EL (cell line): Measurements from ENCODE around the gene CDH22.

ENCODE experiments used
- DNase-seq: peaks from one replicate; pipeline ENCODE4 v3.0.0-alpha.2; 2016

CDH22 gene

DNA sequence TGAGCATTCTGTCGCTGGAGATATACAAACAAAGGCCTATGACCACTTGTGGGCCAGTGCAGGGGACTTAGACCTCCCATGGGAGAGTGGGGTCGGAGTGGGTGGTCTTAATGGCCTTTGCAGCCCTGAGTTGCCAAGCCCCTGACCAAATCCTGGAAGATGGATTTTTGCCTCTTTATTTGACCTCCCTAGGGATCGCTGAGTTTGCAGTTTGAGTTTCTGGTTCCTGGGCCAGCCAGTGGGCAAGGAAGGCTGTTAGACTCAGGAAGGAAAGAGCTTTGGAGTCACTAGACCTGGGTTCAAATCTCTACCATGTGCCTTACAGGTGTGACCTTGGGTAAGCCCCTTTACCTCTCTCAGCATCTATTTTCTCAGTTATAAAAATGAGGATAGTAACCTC lies 96.0 kb downstream of the CDH22 start:
- no peak for DNase-seq

DNA sequence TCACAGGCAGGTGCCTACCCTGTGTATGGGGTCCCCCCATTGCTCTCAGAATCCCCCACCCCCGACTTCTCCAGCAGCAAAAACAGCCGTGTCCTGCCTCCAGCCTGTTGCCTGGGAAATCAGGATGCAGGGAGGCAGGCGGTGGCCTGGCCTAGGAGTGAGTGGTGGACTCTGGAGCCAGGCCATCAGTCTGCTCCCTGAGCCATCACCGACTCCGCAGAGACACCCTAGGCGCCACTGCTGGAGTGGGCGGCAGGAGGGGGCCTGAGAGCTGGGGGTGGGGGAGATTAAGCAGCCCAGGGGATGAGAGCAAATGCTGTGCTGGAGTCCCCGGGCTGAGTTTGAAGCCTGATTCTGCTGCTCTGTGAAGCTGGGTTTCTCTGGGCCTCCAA lies 97.0 kb downstream of the CDH22 start:
- DNase-seq = no peak

DNA sequence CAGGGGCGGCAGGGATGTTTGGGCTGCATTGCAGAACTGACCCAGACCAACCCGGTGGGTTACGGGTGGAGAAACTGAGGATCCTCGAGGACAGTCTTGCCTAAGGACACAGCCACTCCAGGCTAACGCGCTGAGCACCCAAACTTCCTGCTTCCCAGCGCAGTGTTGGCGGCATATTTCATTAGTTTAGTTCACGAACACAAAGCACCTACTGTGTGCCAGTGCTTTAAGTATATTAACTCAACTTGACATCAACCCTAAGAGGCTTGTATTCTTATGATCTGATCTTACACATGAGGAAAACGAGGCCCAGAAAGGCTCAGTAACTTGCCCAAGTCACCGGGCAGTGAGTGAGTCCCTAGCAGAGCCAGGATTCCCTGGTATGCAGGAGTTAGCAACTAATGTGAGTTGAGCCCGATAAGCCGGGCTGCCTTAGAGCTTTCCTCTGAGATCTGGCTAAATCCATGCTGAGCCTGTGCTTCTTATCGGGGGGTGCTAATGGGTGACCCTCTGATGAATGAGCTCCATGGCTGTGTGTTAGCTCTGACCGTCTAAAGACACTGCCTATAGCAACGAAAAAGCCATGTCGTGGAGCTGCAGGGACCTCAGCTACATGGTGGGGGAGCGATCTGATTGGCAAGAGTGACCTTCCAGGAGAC lies 97.5 kb downstream of the CDH22 start:
- no peak for DNase-seq

DNA sequence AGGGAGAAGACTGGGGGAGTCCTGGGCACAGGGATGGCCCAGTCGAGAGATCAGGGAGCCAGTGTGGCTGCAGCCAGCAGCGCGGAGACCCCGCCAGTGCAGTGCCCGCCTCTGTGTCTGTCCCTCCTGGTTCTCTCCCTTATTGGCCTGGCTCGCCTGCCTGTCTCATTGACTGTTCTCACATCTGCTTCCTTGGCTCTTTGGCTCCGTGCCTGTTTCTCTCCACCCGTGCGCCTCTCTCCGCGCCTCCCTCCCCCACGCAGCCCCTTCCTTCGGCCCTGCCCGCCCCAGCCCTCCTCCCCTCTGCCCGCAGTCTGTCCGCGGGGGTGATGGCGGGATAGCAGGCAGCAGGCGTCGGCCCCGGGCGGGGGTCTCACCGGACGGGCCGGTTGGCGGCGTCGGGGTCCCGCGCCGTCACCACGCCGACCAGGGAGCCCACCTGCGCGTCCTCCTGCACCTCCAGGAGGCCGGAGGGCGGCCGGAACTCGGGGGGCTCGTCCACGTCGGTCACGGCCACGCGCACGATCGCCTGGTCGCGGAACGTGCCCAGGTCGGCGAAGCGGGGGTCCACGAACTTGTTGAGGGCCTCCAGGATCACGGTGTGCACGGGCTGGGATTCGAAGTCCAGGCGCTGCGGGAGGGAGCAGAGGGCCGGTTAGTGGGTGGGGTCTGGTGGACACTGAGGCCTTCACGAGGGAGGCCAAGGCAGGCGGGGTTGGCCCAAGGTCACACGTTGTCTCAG lies 98.2 kb downstream of the CDH22 start:
- no peak for DNase-seq

DNA sequence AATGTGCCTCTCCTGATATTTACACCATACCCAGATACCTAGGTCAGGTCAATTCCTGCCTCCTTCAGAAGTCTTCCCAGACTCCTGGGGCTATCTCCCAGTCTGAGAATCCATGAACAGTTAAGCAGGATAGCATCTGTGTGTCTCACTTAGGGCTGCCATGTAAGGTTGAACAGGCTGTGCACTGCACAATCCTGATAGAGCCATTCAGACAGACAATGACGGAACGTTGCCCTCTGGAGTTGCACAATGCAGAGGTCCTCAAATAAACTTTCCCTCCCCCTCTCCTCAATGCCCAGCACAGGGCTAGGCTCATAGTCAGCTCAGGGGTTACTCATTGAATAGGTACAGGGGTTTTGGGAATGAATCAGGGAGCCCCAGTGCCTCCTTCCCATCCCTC lies 100.5 kb downstream of the CDH22 start:
- DNase-seq = no peak

DNA sequence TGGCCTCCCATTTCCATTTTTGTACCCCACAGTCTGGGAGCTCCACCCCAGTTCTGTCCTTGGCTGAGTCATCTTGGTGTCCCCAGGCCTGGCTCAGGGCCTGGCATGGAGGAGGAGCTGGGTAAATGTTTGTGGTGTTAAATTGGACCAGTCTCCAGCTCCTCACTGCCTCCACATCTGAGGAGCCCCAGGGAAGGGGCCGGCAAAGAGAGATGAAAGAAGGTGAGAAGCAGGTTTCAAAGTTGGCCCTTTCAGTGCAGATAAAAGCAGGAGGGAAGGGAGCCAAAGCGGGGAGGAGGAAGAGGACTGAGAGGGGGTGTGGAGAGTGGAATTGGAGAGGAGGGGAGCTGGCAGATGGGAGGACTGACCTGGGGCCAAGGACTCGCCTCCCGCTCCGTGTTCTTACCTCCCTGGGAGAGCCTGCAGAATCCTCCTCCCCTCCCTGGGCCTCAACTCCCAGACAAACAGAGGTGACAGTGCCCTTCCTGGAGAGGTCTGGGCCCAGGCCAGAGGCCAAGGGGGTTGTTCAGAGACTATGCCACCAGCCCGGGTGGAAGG lies 101.2 kb downstream of the CDH22 start:
- DNase-seq = no peak

DNA sequence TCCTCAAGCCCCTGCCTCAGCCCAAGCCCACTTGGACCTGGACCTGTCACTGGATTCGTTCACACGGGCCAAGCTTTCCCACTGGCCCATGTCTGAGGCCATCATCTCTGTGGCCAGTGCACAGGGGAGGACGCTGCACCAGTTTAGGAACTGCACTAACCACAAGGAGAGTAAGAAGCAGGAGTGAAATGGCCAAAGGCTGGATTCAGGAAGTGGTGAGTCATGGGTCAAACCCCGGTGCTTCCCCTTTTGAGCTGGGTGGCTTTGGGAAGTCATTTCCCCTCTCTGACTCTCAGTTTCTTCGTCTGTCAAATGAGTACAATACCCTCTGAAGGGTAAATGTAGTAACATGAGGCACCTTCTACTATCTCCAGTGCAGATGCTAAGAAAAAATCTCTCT lies 102.3 kb downstream of the CDH22 start:
- peak; percentile 75 for DNase-seq

DNA sequence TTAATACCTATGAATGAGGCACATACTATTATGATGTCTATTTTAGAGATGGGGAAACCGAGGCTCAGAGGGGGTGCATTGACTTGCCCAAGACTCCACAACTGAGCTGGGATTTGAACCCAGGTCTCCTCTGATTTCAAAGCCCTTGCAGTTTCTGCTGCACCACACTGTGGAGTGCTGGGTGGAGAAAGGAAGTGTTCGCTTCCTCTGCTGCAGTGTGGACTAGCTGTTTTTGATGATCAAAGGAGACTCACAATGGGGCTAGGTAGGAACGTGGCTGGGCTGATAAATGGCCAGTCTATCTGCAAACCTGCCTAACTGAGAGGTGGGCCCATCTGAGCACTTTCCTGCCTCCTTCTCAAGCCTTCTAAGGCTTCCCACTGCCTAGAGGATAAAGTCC lies 102.9 kb downstream of the CDH22 start:
- DNase-seq = no peak

DNA sequence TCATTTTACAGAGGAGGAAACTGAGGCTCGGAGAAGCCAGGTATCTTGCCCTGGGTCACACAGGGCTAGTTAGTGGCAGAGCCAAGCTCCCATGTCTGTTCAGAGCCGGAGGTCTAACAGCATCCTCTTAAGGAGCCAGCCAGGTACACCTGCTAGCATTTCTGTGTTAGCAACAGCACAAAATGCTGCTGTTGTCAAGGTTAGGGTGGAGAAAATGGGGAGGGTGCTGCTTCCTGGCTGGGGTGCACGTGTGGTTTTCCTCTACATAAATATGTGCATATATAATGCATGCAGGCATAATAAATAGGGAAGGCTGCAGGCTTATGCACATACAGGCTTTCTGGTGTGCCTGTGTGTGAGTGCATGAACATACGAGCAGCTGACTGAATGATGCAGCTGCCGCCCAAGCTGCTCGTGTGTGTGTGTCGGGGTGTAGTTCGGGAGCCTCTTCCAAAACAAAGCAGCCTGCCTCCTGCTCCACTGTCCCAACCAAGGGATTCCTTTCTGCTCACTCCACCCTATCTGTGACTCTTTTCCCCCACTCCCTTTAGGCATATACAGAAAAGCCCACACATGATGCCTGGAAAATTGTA lies 103.6 kb downstream of the CDH22 start:
- DNase-seq = no peak

DNA sequence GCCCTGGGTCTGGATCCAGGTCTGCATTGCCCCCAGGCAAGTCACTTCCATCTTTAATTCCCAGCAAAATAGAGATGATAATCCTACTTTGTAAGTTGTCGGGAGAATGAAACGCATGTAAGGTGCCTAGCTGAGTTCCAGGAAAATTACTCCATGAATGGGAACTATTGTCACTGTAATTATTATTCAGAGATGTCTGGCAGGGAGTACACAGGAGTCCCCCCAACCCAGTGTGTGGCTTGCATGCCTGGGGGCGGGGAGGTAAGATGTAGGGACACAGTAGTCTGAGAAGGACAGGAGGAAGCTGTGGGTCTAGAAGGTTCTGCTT lies 104.8 kb downstream of the CDH22 start:
- DNase-seq = no peak

DNA sequence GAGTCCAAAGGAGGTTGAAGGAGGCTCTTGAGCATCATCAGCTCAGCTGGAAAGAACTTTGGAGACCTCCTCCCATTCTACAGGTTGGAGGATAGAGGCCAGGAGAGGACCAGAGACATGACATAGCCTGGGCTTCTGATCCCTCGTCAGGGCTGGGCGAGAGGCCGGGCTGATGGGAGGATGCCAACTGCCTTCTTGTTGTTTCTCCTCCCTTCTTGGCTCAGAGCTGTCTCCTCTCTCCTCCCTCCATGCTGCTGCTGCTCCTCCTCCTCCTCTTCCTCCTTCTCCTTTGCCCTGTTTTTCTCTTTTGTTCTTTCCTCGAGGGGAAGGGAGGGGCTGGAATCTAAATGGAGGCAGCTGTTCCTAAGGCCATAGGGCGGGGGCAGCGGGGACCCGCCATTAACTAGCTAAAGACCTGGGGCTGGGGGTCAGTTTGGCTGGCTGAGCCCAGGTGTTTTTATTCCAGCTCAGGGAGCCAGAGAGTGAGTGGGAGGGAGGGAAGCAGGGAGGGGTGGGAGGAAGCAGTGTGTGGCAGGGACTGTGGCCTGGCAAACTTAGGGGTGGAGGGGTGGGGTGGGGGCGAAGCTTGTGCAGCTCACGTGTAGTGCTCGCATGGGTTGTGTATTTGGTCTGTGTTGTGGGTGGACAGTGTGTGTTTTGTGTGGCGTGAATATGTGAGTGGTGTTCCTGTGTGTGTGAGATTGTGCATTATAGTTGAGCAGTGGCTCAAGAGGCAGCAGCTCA lies 105.4 kb downstream of the CDH22 start:
- DNase-seq = no peak

DNA sequence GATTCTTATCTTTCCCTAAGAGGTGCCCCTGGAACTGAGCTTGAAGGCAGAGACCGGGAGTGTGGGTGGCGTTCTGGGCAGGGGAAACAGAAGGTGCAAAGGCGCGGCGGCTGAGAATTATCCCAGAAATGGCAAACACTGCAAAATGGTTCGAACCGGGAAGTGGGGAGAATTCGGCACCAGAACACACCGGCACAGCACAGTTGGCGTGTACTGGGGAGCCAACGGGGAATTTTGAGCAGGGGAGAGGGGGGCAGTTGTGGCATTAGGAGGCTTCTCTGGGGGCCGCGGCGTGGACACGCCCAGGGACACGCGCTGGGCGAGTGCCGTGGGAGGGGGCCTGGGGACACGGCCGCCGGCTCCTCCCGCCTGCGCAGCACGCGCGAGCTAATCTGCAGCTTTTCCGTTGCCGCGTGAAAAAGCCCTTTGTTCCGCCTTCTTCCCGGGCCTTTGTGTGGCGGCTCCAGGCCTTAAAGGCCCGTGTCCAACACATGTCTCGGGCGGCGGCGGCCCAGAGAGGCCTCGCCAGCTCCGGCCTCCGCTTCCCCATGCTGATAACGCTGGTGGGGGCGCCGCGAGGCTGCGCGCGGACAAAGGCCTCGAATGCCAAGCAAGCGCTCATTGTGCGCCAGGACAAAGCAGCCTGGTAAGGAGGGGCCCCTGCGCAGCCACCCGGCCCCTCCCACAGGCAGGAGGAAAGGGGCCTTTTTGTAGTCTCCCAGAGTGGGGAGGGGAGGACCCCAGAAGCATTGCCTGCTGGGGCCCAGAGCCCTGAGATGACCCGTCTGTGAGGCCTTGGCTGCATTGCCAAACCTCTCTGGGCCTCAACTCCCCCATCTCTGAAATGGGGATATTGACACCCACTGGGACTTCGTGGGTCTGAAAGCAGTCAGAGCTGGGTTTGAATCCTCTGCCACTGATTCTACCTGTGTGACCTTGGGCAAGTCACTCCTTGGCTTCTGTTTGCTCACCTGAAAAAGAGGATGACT lies 107.4 kb downstream of the CDH22 start:
- DNase-seq = no peak

DNA sequence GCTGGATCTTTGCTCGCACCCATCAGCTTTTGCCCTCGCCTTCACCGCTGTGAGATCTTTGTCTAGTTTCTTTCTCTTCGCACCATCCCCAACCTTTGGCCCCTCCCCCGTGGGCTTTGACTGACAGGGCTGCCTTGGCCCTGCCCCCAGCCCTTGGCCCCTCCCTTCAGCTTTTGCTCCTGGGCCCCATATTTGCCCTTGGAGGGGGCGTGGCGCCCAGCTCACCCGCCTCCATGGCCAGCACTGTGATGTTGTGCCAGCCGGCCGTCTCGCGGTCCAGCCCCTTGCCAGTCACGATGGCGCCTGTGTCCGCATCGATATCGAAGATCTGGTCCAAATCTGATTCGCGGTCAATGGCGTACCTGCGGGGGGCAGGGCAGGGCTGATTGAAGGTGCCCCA lies 109.1 kb downstream of the CDH22 start:
- peak; percentile 35 for DNase-seq

DNA sequence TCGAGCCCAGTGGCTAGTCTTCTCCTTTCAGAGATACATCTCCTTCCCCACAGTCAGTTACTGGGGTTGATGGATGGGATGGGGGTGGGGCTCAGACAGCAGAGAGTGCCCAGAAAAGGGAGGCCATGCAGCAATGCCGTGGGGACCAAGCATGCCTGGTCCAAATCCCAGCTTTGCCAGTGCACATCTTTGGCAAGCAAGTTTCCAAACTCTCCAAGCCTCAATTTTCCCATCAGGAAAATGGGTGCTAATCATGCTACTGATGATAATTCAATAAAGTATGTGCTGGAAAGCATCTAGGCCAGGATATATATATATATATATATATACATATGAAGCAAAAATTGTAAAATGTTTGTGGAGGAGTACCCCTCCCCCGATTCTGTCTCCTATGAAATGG lies 111.3 kb downstream of the CDH22 start:
- DNase-seq = no peak

DNA sequence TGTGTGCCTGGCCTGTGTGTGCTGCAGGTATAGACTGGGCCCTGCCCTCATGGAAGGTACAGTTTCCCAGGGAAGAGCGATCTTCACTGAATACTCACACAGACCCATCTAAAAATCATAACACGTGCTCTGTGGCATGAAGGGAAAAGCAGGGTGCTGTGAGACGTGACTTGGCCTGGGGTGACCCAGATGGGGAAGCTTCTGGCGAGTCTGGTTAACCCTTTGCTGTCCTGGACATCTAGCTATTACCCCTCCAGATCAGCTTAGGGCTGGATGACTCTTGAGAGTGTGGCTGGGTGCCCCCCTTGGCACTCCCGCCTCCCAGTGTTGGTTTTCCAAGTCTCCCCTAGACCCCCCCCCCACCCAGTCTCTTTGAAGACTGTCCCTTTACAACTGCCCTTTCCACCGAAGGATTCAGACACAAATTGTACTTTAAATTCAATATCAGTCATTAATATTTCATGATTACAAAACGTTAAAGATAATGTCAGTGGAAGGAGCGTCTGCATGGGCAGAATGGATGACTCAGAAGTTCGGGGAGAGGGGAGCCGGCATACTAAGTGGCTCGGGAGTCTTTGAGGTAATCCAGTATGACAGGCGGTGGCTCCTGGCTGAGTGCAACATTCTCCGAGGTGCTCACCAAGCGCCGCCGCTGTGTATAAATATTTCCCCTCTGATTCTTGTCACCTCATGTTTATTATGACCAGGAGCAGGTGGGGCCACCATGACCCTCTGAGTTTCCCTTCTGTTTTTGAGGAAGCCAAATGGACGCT lies 112.8 kb downstream of the CDH22 start:
- no peak for DNase-seq

DNA sequence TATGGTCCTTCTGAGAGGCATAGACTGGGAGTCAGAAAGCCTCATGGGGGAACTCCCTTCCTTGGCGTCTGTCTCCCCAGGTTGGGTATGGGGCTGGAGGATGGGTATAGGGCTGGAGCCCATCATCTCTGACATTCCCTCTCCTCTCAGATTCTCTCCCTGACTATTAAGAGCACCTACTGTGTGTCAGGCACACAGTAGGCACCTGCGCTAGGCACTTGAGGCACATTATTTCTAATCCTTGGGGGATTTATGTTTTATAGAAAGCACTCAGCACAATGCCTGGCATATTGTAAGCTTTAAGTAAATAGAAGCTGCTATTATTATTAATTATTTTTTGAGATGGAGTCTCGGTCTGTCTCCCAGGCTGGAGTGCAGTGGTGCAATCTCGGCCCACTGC lies 113.9 kb downstream of the CDH22 start:
- no peak for DNase-seq

DNA sequence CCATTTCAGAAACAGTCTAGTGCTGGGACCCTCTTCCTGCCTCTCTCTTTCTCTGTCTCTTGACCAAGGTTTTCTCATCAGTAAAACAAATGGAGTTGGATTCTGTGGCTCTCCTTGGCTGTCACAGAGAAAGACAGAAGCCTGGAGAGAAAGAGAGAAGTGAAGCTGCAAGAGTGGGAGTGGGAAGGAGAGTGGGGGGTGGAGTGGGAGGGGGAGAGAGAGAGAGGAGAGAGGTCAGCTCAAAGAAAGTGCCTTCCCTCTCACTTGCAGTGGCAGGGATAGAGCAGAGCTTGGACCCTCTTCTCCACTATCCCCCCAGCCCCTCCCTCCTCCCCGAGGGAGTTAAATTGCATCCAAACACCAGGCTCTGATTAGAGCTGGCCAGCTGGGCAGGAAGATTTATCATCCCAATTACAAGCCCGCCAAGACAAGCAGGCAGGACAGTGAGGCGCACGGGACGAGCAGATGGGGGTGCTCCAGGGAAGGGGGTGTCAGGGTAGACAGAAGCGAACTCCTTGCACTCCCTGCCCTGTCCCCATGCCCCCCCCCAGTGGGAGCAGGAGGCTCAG lies 115.8 kb downstream of the CDH22 start:
- DNase-seq = no peak

DNA sequence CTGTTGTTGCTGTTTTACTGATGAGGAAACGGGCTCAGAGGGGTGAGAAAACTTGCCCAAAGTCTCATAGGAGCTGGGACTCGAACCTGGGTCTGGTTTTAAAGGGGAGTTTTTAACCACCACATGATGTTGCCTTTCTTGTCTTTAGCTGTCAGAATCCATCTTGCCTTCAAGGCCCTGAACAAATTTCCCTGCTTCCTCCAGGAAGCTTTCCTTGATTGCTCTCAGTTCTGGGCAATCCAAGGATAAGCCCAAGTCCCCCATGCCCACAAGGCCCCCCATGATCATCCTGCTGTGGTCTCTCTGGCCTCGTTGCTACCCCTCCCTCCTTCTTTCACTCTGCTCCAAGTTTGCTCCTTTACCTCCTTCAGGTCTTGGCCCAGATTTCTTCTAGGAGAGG lies 116.7 kb downstream of the CDH22 start:
- DNase-seq = no peak

DNA sequence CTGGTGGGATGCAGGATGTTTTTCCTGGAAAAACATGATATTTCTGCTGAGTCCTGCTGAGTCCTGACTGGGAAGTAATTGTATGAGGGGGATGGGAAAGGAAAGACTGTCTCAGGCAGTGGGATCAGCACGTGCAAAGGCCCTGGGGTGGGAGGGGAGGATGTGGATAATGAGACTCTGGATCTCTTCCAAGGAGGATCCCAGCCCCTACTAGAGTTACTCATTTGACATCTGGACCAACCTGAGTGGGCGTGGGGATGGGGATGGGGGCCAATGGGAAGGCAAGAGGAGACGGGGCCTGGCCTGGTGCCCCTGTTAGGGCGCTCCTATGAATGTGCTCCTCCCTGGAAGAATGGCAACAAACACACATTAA lies 117.1 kb downstream of the CDH22 start:
- no peak for DNase-seq

DNA sequence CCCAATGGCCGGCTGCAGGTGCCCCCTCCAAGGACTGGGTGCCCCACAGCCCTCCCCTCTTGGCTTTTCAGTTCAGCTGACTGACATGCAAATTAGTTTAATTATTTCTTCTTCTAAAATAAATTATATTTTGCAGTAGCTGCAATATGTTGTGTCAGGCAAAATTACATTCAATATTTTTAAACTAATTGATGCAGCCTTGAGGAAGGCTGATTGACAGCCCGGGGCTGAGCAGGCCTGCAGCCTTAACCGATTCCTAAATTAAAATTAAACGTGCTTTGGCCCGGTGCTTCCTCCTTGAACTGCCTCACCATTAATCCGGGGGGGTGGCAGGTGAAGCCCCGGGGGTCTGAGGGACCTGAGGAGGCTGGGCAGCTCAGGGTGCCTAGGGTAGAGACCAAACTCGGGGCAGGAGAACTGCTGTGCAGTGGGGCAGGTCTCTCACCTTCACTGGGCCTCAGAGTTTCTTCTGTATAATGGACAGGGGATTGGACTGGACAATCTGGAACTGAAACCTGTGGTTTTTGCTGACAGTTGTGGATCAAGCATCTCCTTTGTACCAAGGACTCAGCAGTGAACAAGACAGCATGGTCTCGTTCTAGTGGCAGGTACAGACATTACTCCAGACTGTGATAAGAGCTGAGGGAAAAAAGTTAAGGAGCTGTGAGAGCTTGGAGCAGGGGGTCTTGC lies 117.7 kb downstream of the CDH22 start:
- no peak for DNase-seq
